ENCODE results near the gene MOSPD3. TPM values are rescaled to one million over a fixed set of nuclear protein-coding genes. Genes with fewer than 3 reads are reported as not detected.

The MOSPD3 gene
- total and polyA plus RNA-seq, 2 of the 13 experiments (the other 11 are each of a cell fraction or from before 2014, with no cell fraction given), result 7.6 to 8.8 TPM

DNA sequence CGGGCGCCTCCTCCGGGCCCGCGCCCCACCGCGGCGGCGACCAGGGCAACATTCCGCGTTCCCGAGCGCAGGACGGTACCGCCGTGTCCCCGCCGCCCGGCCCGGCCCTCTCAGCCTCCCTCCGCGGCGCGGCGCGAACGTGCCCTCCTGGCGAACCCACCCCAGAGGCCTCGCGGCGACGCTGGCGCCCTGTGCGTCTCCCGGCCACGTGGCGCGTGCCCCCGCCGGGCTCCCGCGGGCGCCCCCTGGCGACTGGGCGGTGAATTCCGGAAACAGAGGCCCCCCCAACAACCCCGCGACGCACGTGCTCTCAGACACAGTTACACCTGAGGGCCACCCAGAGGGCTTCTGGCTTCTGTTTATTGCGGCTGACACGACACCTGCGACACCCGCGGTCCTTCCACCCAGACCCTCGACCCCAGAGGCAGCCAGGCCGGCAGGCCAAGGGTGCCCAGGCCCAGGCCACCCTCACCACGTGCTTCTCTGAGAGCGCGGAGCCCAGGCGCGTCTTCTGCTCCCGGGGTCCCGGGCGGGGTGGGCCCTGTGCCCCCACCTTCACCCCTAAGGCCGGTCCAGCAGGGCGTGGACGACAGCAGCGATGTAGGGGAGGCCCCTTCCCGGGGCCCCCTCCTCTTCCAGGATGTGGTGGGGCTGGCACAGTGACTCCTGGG is 38.5 kb upstream of the MOSPD3 start, which contains the start of gene SAP25 (continued):
- 0 out of 2 replicates have a peak, but pooled peaks have one; percentile 74 for TF ChIP-seq PCBP1 (IDR thresholded peaks at IDR 0.05; ENCODE audit: borderline replicate concordance, low read depth, low read length)

DNA sequence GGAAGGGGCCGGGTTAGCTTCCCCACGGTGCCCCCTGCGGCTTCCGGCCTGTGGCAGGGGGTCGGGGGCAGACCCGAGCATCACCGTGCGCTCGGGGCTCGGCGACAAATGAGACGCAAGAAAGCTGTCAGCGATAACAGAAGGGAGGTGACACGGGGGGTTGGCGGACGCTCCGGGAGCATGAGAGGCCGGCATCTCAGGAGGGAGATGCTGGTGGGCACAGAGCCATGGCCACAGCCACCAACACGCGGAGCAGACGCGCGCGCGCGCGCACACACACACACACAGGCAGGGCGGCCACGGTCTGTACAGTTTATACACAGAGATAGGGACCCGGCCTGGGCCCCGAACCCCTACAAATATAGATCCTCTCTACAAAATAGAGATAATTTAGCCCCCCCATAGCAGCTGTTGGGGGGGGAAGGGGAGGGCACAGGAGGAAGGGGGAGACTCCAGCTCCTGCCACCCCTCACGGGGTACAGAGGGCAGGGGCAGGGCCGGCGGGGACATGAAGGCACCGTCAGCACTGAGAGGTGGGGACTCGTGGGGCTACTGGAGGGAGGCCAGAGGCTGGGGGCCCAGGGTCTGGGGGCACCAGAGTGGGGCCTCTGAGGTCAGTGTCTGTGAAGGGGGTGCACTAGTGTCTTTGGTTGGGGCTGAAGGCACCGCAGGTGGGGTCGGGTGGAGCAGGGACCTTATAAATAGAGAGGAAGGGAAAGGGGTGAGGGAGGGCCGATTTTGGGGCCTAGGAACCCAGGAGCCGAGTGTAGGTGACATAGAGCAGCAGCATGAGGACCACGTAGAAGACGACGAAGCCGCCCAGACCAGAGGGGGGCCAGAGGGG is 37.8 kb upstream of the MOSPD3 start:
- CTCF ChIA-PET (ENCODE audit: low intra/inter-chr PET ratio, low total read pairs), result interaction anchor here (1.3 kb wide), 1 partner anchor 14 kb away, joined by 4 read pairs; no protein-coding TSS in a partner anchor
- Histone ChIP-seq H3K9ac (ENCODE audit: insufficient read depth, low read depth, low read length) (no peak overlapping the region), H4K20me1 (ENCODE audit: insufficient read depth, low read length) (no peaks in the 10 kb centered on the region), H3K4me3 (replicated peaks in 1 of 3; ENCODE audit: insufficient read depth in 1 of 3, low read depth in 2 of 3, low read length in 3 of 3) (no peak overlapping the region), H2AFZ (ENCODE audit: low read length) (no peak overlapping the region), H3K4me1 (ENCODE audit: insufficient read depth, low read length) (peaks cover 37% of the 10 kb centered on the region), H3K27ac (ENCODE audit: extremely low read length, insufficient read depth, low read length) (no peak overlapping the region), H3K36me3 (replicated peaks in 1 of 2; ENCODE audit: control insufficient read depth in 1 of 2, insufficient read depth in 2 of 2, low read length in 2 of 2) (peaks cover 5 to 15% of the 10 kb centered on the region in 2 experiments; a peak in 1 of 5 replicates), H3K27me3 (ENCODE audit: control insufficient read depth in 1 of 2, insufficient read depth in 2 of 2, low read length in 2 of 2) (no peaks in the 10 kb centered on the region), H3K9me3 (ENCODE audit: low read length) (no peaks in the 10 kb centered on the region), H3K4me2 (ENCODE audit: low read depth, low read length) (no peak overlapping the region), H3K79me2 (ENCODE audit: insufficient read depth, low read length) (no peaks in the 10 kb centered on the region)
- POLR2A ChIA-PET, result no interaction called here
- 94% methylated on average over 33 of the region's 44 CpGs for WGBS (ENCODE audit: low lambda C conversion rate)
- in situ Hi-C loops (cut with HindIII; ENCODE audit: extremely low pct_ligation_motif_present, low pct_unique_long_range_greater_than_20kb) (no loop called here), intact Hi-C loops (cut with micrococcal nuclease; ENCODE audit: unreplicated experiment) (no loop called here)
- no TSS peak for BruUV-seq (replicated peaks)
- DNase-seq (ENCODE audit: low spot score) (no peak), FAIRE-seq (no peak), ATAC-seq (no peak)
- TF ChIP-seq FOXA1 (IDR thresholded peaks at IDR 0.05) (no peak), FOXA1 (CRISPR knock-in tag; IDR thresholded peaks at IDR 0.05) (no peak), NFIC (IDR thresholded peaks at IDR 0.05; ENCODE audit: low read length) (no peak), ZNF12 (CRISPR knock-in tag; IDR thresholded peaks at IDR 0.05) (no peak), ZNF660 (CRISPR knock-in tag; IDR thresholded peaks at IDR 0.05; ENCODE audit: borderline replicate concordance, low read depth) (no peak), ZNF335 (CRISPR knock-in tag; IDR thresholded peaks at IDR 0.05) (no peak), GTF3A (CRISPR knock-in tag; conservative IDR thresholded peaks at IDR 0.05) (no peak), ISL2 (CRISPR knock-in tag; IDR thresholded peaks at IDR 0.05) (no peak), ZSCAN25 (CRISPR knock-in tag; IDR thresholded peaks at IDR 0.05) (no peak), AGO1 (IDR thresholded peaks at IDR 0.05; ENCODE audit: low read depth, low read length, poor library complexity, severe bottlenecking) (peak; percentile 98), SIX1 (CRISPR knock-in tag; IDR thresholded peaks at IDR 0.05; ENCODE audit: borderline replicate concordance) (no peak), SP1 (IDR thresholded peaks at IDR 0.05) (no peak), SP1 (CRISPR knock-in tag; IDR thresholded peaks at IDR 0.05) (no peak)
- TF ChIP-seq, protein P1, sequence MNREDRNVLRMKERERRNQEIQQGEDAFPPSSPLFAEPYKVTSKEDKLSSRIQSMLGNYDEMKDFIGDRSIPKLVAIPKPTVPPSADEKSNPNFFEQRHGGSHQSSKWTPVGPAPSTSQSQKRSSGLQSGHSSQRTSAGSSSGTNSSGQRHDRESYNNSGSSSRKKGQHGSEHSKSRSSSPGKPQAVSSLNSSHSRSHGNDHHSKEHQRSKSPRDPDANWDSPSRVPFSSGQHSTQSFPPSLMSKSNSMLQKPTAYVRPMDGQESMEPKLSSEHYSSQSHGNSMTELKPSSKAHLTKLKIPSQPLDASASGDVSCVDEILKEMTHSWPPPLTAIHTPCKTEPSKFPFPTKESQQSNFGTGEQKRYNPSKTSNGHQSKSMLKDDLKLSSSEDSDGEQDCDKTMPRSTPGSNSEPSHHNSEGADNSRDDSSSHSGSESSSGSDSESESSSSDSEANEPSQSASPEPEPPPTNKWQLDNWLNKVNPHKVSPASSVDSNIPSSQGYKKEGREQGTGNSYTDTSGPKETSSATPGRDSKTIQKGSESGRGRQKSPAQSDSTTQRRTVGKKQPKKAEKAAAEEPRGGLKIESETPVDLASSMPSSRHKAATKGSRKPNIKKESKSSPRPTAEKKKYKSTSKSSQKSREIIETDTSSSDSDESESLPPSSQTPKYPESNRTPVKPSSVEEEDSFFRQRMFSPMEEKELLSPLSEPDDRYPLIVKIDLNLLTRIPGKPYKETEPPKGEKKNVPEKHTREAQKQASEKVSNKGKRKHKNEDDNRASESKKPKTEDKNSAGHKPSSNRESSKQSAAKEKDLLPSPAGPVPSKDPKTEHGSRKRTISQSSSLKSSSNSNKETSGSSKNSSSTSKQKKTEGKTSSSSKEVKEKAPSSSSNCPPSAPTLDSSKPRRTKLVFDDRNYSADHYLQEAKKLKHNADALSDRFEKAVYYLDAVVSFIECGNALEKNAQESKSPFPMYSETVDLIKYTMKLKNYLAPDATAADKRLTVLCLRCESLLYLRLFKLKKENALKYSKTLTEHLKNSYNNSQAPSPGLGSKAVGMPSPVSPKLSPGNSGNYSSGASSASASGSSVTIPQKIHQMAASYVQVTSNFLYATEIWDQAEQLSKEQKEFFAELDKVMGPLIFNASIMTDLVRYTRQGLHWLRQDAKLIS (CRISPR knock-in tag; IDR thresholded peaks at IDR 0.05), result no peak
- TF ChIP-seq, protein P2, sequence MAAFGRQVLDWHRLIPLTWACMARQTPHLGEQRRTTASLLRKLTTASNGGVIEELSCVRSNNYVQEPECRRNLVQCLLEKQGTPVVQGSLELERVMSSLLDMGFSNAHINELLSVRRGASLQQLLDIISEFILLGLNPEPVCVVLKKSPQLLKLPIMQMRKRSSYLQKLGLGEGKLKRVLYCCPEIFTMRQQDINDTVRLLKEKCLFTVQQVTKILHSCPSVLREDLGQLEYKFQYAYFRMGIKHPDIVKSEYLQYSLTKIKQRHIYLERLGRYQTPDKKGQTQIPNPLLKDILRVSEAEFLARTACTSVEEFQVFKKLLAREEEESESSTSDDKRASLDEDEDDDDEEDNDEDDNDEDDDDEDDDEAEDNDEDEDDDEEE (CRISPR knock-in tag; IDR thresholded peaks at IDR 0.05), result no peak
